ENCODE results near the gene MT1G. TPM values are rescaled to one million over a fixed set of nuclear protein-coding genes. Genes with fewer than 3 reads are reported as not detected.
"Not testable (repeated sequence)": the region's sequence is repeated elsewhere in the genome, so short reads cannot be mapped to it uniquely, and the experiment has no call there.

Gene MT1G
- polyA plus RNA-seq, 3 donors: 30.1 to 89.3 (median 51.8) TPM

GRCh38 chr16:56669840-56670619, 2.2 kb upstream of the MT1G start:
- no peak for DNase-seq

DNA sequence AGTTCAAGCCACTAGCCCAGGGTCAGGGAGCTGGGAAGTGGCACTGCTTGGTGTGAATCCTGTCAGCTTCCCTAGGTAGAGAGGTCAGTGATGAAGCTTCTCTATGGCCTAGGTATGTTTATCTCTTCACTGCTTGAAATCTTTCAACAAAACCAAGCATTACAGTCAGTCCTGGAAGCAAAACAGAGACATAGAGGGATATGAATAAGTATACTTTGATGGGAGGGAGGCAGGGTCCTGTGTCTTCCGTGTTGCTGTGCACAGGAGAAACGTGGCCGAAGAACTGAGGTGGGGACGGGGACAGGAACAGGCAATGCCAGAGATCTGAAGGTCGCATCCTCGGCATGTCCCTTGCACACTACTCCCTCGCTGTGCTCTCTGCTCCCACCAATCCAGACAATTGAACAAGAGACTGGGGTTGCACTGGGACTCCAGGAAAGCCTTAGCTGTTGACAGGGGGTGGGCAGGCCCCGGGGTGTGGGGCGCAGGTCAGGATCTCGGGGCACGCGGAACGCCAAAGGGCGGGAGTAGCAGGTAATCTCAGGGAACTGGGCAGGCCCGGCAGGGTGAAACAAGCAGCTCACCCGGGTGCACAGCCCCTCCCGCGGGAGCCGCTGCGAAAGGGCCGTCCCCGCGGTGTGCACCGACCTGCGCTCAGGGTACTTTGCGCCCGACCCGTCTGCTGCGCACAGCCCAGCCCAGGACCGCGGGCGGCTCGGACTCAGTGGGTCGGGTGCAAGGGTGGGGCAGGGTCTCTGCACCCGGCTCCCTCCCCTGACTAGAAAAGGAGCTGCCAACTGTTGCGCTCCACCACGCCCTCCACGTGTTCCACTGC, 1.4 kb upstream of the MT1G start, which contains the start of gene MT1H:
TSS of gene MT1H (plus strand) at position 810 of the 835 bp plus-strand sequence. CDS start 71 bp downstream, outside the sequence.
- no peak for DNase-seq

DNA sequence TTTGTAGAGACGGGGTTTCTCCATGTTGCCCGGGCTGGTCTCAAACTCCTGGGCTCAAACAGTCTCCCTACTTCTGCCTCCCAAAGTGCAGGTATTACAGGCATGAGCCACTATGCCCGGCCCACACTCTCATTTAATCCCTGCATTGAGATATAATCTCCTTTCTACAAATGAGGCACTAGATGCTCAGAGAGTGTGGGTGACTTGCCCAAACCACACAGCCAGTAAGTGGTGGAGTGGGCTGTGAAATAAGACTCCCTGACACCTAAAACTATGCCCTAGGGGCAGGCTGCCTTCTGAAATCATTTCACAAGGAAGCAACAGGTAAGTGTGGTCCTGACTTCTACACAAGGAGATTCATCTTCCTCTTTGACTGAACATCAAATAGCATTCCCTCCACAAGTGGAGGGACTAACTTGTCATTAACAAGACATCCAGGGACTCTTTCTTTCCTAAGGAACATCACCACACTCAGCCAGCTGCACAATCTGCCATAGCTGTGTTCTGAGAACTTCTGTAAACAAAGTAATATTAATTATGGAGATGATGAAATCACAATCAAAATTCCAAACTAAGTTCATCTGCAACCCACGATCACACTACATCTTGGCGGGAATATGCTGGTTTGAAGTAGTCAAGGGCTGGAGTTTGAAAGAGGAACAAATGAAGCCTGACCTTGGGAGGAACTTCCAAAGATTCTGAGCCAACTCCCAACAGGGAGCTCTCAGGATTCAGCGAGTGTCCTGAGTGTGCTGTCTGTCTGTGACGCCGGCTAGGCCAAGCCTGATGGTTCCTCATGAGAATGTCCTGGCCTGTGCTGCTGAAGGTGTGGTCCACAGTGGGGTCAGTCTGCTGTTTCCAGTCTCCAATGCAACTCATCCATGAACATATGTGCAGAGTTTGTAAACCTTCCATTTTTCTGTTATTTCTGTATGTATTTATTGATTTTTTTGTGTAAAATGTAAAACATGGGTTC, 2.3 kb downstream of the MT1G start:
- DNase-seq: not testable (repeated sequence)

DNA sequence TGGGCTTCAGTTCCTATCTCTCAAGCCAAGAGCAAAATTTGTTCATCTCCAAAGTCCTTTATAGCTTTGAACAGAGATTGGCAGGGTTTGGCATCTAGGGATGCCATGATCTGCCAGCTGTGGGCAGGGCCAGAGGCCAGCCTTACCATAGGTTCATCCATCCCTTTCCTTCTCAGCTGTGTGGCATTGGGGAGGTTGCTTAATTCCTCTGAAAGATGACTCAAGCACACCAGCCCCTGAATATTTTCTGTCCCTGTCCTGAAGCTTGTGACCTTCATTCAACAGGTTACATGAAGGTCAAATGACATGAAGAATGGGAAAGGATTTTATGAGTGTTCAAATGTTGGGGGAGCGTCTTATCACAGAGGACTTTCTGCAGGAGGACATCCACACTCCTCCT, 3.4 kb downstream of the MT1G start:
- no peak for DNase-seq

DNA sequence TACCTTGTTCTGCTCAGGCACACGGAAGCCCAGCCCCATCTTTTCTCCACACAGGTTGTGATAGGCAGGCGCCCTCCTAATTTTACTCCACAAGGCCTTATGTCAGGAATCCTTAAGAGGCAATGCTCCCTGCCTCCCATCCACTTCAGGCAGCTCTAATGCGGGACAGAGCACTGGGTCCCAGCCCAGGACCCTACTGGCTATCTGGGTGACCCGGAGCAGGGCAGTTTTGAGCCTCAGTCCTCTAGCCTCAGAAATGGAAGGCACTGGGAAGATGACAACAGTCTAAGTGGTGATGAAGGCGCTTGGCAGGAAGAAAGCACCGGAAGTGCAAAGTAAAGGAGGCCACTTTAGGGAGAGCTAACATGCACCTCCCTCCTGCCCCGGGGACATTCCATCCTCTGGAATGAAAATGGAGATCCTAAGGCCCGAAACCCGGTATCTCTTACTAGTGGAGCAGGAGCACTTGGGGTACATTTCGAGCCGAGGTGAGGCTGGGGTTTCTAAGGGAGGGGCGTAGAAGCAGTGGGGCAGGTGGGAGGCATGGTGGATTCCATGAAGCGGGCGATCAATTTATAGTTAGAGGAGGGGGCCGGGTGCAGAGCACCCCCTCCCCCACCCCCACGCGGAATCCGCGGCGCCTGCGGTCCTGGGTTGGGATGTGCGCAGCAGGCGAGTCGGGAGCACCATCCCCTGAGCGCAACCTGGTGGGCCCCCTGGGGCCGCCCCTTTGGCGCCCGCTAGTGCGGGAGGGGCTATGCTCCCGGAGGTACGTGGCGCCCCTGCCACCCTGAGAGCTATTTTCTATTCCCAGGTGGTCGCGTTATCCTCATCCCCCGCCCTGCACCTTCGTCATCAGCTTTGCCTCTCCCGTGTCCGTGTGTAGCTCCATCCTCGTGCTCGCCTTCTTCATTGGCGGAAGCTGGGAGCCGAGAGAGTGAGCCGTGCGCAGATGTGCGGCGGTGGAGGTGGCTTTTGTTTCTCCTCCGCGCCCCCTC, 5.2 kb downstream of the MT1G start:
- DNase-seq: no peak

- DNase-seq: no peak
Observed at GRCh38 chr16:56658327-56658875, 9.5 kb downstream of the MT1G start.

- DNase-seq: peak; percentile 71
Observed at GRCh38 chr16:56657555-56658326, 10.1 kb downstream of the MT1G start, which contains the start of gene MT1F. MT1F (plus strand) TSS chr16:56657959; CDS start chr16:56658059, 100 bp downstream.

- no peak for DNase-seq
Observed at GRCh38 chr16:56653218-56653617, 14.6 kb downstream of the MT1G start.

GRCh38 chr16:56652600-56652999, 15.3 kb downstream of the MT1G start:
- DNase-seq: no peak

DNA sequence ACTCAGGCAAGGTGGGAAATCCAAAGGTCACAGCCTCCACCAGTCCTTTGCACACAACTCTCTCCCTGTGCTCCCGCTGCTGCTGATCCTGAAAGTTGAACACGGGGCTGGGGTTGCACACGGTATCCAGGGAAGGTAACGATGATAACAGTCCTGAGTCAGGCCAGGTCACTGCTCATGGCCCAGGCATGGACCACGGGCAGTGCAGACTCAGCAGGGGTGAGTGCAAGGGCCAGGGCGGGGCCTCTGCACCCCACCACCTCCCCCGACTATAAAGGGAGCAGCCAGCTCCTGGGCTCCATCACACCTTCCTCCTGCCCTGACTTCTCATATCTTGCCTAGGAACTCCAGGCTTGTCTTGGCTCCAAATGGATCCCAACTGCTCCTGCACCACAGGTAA, 16.3 kb downstream of the MT1G start, which contains the start of gene MT1B:
TSS of gene MT1B (plus strand) at position 301 of the 400 bp plus-strand sequence. CDS start at position 369, 68 bp downstream.
- DNase-seq: no peak

- DNase-seq: no peak
Observed at GRCh38 chr16:56649820-56650219, 18.0 kb downstream of the MT1G start.

GRCh38 chr16:56649271-56649670, 18.6 kb downstream of the MT1G start:
- DNase-seq: no peak

GRCh38 chr16:56647641-56648431, 20.0 kb downstream of the MT1G start:
- DNase-seq: no peak

DNA sequence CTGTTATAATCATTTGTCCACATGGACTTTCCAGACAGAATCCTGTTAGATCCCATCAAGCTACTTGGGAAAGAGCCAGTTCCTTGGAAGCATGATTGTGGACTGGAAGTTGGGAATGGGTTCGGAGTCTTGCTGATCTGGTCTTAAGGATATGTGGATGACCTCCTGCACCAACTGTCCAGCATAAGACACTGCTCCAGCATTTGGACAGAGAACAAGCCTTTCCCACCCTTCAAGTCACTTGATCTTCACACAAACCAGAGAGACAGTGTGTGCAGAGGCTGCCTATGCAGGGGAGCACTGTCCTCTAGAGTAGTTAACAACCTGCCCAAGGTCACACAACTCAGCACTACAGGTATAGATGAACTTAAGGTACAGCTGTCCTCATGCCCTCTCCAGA, 22.0 kb downstream of the MT1G start:
- no peak for DNase-seq

GRCh38 chr16:56645311-56645710, 22.6 kb downstream of the MT1G start:
- no peak for DNase-seq

- DNase-seq: no peak
Observed at GRCh38 chr16:56643833-56644232, 24.0 kb downstream of the MT1G start.

- DNase-seq: no peak
Observed at GRCh38 chr16:56643080-56643778, 24.6 kb downstream of the MT1G start.

GRCh38 chr16:56641166-56641565, 26.7 kb downstream of the MT1G start:
- no peak for DNase-seq

Measured in renal pelvis (tissue), 4 donors.